HG03565 (cell line): Measurements from ENCODE around the gene TDRKH.
A peak's percentile ranks its signal among the peaks of the same experiment; 100 is the strongest.
"Not testable (repeated sequence)": the region's sequence is repeated elsewhere in the genome, so short reads cannot be mapped to it uniquely, and the experiment has no call there.

ENCODE experiments used
- ATAC-seq: cut with Tn5 transposase; IDR thresholded peaks from one replicate; pipeline ENCODE4 v1.9.1; 2021; ENCODE audit warnings: mild to moderate bottlenecking, moderate library complexity; ENCODE audit not compliant: unreplicated experiment

The TDRKH gene

GRCh38 chr1:151803164-151803563 lies 12.9 kb upstream of the TDRKH start:
- ATAC-seq: no peak

- no peak for ATAC-seq
These were observed 12.1 kb upstream of the TDRKH start for GRCh38 chr1:151802372-151802771.

GRCh38 chr1:151801846-151802245 lies 11.5 kb upstream of the TDRKH start:
- no peak for ATAC-seq

GRCh38 chr1:151801310-151801820 lies 11.1 kb upstream of the TDRKH start:
- ATAC-seq: no peak

- ATAC-seq: no peak
These were observed 10.5 kb upstream of the TDRKH start for GRCh38 chr1:151800830-151801229.

GRCh38 chr1:151799179-151800022 lies 9.1 kb upstream of the TDRKH start:
- no peak for ATAC-seq

GRCh38 chr1:151798571-151798970 lies 8.3 kb upstream of the TDRKH start:
- ATAC-seq: no peak

- ATAC-seq: peak; percentile 6
These were observed 796 bp upstream of the TDRKH start for GRCh38 chr1:151790940-151791651.

GRCh38 chr1:151787689-151788088 lies 2.6 kb downstream of the TDRKH start:
- ATAC-seq: no peak

GRCh38 chr1:151783796-151784195 lies 6.5 kb downstream of the TDRKH start:
- no peak for ATAC-seq

- ATAC-seq: no peak
These were observed 7.6 kb downstream of the TDRKH start for GRCh38 chr1:151782741-151783140.

- ATAC-seq: not testable (repeated sequence)
These were observed 8.3 kb downstream of the TDRKH start for GRCh38 chr1:151782026-151782425.

- not testable (repeated sequence) for ATAC-seq
These were observed 9.6 kb downstream of the TDRKH start for GRCh38 chr1:151780736-151781135.

- ATAC-seq: no peak
These were observed 10.4 kb downstream of the TDRKH start for GRCh38 chr1:151779852-151780251.

GRCh38 chr1:151777317-151777716 lies 13.0 kb downstream of the TDRKH start:
- ATAC-seq: no peak

GRCh38 chr1:151776665-151777062 lies 13.6 kb downstream of the TDRKH start:
- ATAC-seq: no peak

- ATAC-seq: no peak
These were observed 14.2 kb downstream of the TDRKH start for GRCh38 chr1:151775894-151776664.

- ATAC-seq: no peak
These were observed 15.9 kb downstream of the TDRKH start for GRCh38 chr1:151774256-151774922.

- ATAC-seq: no peak
These were observed 16.6 kb downstream of the TDRKH start for GRCh38 chr1:151773702-151774101.

- ATAC-seq: not testable (repeated sequence)
These were observed 21.0 kb downstream of the TDRKH start for GRCh38 chr1:151769270-151769669.
